GM10266 (cell line): ENCODE measurements around the gene C8A.
A peak's percentile ranks its signal among the peaks of the same experiment; 100 is the strongest.

ENCODE experiments used
- DNase-seq: peaks from one replicate; pipeline ENCODE4 v3.0.0; 2012; ENCODE audit errors: extremely low spot score
- TF ChIP-seq, protein P1 (sequence below): IDR thresholded peaks from 2 replicates; pipeline ENCODE4 v1.5.1; 2012; ENCODE audit warnings: mild to moderate bottlenecking, low read depth; ENCODE audit not compliant: control insufficient read depth, insufficient read depth; ENCODE audit errors: missing control alignments

The C8A gene

GRCh38 chr1:56817716-56818463, 36.7 kb upstream of the C8A start:
- TF ChIP-seq, protein P1, sequence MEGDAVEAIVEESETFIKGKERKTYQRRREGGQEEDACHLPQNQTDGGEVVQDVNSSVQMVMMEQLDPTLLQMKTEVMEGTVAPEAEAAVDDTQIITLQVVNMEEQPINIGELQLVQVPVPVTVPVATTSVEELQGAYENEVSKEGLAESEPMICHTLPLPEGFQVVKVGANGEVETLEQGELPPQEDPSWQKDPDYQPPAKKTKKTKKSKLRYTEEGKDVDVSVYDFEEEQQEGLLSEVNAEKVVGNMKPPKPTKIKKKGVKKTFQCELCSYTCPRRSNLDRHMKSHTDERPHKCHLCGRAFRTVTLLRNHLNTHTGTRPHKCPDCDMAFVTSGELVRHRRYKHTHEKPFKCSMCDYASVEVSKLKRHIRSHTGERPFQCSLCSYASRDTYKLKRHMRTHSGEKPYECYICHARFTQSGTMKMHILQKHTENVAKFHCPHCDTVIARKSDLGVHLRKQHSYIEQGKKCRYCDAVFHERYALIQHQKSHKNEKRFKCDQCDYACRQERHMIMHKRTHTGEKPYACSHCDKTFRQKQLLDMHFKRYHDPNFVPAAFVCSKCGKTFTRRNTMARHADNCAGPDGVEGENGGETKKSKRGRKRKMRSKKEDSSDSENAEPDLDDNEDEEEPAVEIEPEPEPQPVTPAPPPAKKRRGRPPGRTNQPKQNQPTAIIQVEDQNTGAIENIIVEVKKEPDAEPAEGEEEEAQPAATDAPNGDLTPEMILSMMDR, result no peak
- DNase-seq, result no peak

DNA sequence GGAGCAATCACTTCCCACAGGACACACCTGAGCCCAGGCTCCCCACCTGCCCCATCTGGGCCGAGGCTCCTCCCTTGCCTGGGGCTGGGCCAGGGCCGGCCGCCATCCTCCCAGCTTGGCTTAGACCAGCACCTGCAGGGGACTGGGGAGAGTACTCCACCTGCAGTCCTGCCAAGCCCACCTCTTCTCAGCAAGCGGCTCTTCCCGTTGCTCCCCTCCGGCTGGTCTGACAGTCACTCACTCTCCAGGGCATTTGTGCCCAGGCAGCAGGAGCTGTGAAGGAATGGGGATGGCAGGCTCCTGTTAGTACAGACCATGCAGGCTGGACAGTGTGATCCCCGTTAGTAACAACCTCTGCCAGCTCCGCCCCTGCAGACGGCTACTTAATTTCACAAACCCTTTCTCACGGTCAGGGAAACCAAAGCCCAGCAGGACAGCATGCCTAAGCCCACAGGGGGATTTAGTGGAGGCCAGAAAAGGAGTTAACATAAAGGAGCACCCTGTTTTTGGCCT, 35.2 kb upstream of the C8A start, which contains the start of gene FYB2:
TSS of gene FYB2 (minus strand) at position 18 of the 513 bp plus-strand sequence. CDS start 114 bp downstream, outside the sequence.
- no peak for DNase-seq
- TF ChIP-seq, protein P1, result no peak

DNA sequence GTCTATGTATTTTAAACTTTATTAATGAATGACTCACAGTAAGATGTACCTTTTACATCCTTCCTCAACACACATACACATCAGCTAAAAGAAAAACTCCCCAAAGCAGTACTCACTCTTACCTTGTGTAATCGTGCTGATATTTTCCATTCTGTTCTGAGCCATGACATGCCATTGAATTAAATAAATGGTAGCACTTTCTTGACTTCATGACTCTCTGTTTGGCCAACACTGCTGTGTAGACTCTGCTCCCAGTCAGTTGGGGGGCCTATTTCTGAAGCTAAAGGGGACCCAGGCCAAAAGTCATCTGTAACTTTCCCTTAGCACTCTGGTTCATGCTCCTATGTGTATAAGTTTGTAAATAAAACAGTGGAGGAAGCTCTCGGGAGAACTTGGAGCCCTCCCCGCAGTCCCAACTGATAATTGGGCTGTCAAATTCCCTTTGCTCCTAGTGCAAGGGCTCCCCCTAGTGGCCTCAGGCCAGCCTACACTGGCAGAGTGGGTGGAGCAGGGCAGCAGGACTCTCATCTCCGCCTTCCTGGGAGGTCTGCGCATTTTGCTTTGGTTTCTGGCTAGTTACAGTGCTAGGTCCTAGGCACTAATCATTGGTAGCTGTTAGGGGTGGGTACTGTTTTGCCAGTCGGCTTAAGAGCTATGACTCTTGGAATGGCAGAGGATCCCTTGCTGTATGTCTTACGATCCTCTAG, 33.7 kb upstream of the C8A start:
- peak; percentile 73 for DNase-seq
- TF ChIP-seq, protein P1, result peak; percentile 95

DNA sequence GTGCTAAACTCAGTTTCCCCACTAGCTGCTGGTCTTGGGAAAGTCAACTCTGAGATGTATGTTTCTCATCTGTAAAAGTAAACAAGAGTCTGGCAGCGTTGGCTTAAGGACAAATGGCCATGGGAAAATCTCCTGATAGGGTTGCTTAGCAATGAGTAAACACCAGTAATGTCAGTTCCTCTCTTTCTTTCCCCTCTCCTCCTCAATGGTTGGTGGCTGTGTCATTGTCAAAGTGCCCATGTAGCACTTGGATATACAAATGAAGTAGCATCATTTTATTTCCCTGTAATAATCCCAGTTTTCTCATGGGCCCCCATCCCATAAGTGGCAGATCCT, 33.2 kb upstream of the C8A start:
- TF ChIP-seq, protein P1, result no peak
- DNase-seq, result no peak

DNA sequence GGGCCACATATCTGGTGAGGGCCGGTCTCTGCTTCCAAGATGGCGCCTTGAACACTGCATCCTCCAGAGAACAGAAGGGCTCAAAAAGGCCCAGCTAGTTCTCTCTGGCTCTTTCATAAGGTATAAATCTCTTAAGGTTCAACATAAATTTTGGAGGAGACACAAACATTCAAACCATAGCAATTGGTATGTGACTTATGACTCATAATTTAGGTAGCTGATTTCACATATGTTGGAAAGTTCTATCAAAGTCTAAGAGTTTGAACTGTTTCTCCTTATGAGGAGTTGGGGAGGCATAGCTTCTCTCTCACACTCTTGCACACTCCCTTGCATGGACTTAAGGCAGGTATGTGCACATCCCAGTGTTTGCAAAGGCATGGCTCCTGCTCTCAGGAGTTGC, 30.3 kb upstream of the C8A start:
- TF ChIP-seq, protein P1, result no peak
- no peak for DNase-seq

- DNase-seq, result no peak
Observed at GRCh38 chr1:56824938-56825337, 29.7 kb upstream of the C8A start.

More at GRCh38 chr1:56824938-56825337, 29.7 kb upstream of the C8A start:
- TF ChIP-seq, protein P1, result no peak
